Activated CD4-positive, alpha-beta memory T cell treated with anti-CD3 and anti-CD28 coated beads for 36 hours (primary cell): ENCODE results near the gene DSP. TPM values are rescaled to one million over a fixed set of nuclear protein-coding genes. Genes with fewer than 3 reads are reported as not detected.

Source experiments
- CTCF ChIA-PET: fragments of 350-600 bp; sonication (Branson Sonifier 250); formaldehyde crosslinking; loops from one replicate; lab custom pipeline; 2021; ENCODE audit warnings: antibody characterized with exemption, inconsistent platforms; lab: Charles Lee
- POLR2A ChIA-PET: fragments of 350-600 bp; sonication (Branson Sonifier 250); formaldehyde crosslinking; loops from one replicate; lab custom pipeline; 2021; ENCODE audit warnings: antibody characterized with exemption; lab: Charles Lee
- DNase-seq: peaks from one replicate; pipeline ENCODE4 v3.0.0-alpha.2; 2020
- H3K27ac Mint-ChIP-seq: one replicate; pipeline ENCODE4 v1.8.0; 2021; ENCODE audit warnings: mixed read lengths
- H3K27me3 Mint-ChIP-seq: one replicate; pipeline ENCODE4 v1.8.0; 2021; ENCODE audit warnings: mixed read lengths
- H3K36me3 Mint-ChIP-seq: one replicate; pipeline ENCODE4 v1.8.0; 2021; ENCODE audit warnings: mixed read lengths
- H3K4me1 Mint-ChIP-seq: one replicate; pipeline ENCODE4 v1.8.0; 2021; ENCODE audit warnings: low read depth, mixed read lengths
- H3K4me3 Mint-ChIP-seq: one replicate; pipeline ENCODE4 v1.8.0; 2021; ENCODE audit warnings: mild to moderate bottlenecking, mixed read lengths
- H3K9me3 Mint-ChIP-seq: one replicate; pipeline ENCODE4 v1.8.0; 2021; ENCODE audit warnings: mixed read lengths
- intact Hi-C: fragments of 100-400 bp; cut with micrococcal nuclease; formaldehyde crosslinking; loops from one replicate; pipeline ENCODE4 v1.15.1; 2023
- total RNA-seq, 2 experiments: library from RNA; stranded (reverse); gene quantifications; one replicate each; pipeline ENCODE4 v1.2.3, GENCODE V29; 2021

DSP gene
- total RNA-seq: under 1 TPM; 0.07 to 0.12 TPM

GRCh38 chr6:7541175-7542064, at the start of gene DSP:
TSS of gene DSP (plus strand) at chr6:7541671. CDS start at chr6:7541916, 245 bp downstream.
- POLR2A ChIA-PET: no interaction called here
- CTCF ChIA-PET: no interaction called here
- no peaks in the 10 kb centered on the region for H3K36me3 Mint-ChIP-seq
- H3K9me3 Mint-ChIP-seq: no peaks in the 10 kb centered on the region
- peak; percentile 46 for DNase-seq
- peaks cover 62% of the 10 kb centered on the region for H3K27me3 Mint-ChIP-seq
- intact Hi-C loops: no loop called here
- H3K4me1 Mint-ChIP-seq: peaks cover 7% of the 10 kb centered on the region
- H3K4me3 Mint-ChIP-seq: peak within 1 kb of the TSS; percentile 71
- no peak within 1 kb of the TSS for H3K27ac Mint-ChIP-seq

GRCh38 chr6:7493866-7494265, 47.6 kb upstream of the DSP start:
- Mint-ChIP-seq H3K27me3 (peaks cover 21% of the 10 kb centered on the region), H3K9me3 (no peaks in the 10 kb centered on the region), H3K36me3 (no peaks in the 10 kb centered on the region), H3K27ac (no peak overlapping the region), H3K4me1 (no peaks in the 10 kb centered on the region), H3K4me3 (no peak overlapping the region)
- intact Hi-C loops: no loop called here
- ChIA-PET CTCF (no interaction called here), POLR2A (no interaction called here)
- DNase-seq: no peak

- ChIA-PET CTCF (no interaction called here), POLR2A (no interaction called here)
- no peaks in the 10 kb centered on the region for H3K36me3 Mint-ChIP-seq
- H3K27ac Mint-ChIP-seq: no peak overlapping the region
- intact Hi-C loops: no loop called here
- H3K4me1 Mint-ChIP-seq: no peaks in the 10 kb centered on the region
- no peaks in the 10 kb centered on the region for H3K9me3 Mint-ChIP-seq
- no peak for DNase-seq
- peaks cover 20% of the 10 kb centered on the region for H3K27me3 Mint-ChIP-seq
- H3K4me3 Mint-ChIP-seq: no peak overlapping the region
These were observed 46.8 kb upstream of the DSP start for GRCh38 chr6:7494638-7495037.

- ChIA-PET CTCF (no interaction called here), POLR2A (no interaction called here)
- DNase-seq: no peak
- Mint-ChIP-seq H3K27me3 (peaks cover 24% of the 10 kb centered on the region), H3K36me3 (no peaks in the 10 kb centered on the region), H3K4me1 (no peaks in the 10 kb centered on the region), H3K27ac (no peak overlapping the region), H3K9me3 (no peaks in the 10 kb centered on the region), H3K4me3 (no peak overlapping the region)
- intact Hi-C loops: no loop called here
These were observed 45.1 kb upstream of the DSP start for GRCh38 chr6:7496266-7496875.

GRCh38 chr6:7500752-7501282, 40.7 kb upstream of the DSP start:
- H3K27ac Mint-ChIP-seq: no peak overlapping the region
- H3K9me3 Mint-ChIP-seq: no peaks in the 10 kb centered on the region
- no peak for DNase-seq
- H3K36me3 Mint-ChIP-seq: no peaks in the 10 kb centered on the region
- ChIA-PET CTCF (no interaction called here), POLR2A (no interaction called here)
- intact Hi-C loops: no loop called here
- no peak overlapping the region for H3K4me3 Mint-ChIP-seq
- H3K27me3 Mint-ChIP-seq: peaks cover 13% of the 10 kb centered on the region
- no peaks in the 10 kb centered on the region for H3K4me1 Mint-ChIP-seq

GRCh38 chr6:7502743-7503142, 38.7 kb upstream of the DSP start:
- no peaks in the 10 kb centered on the region for H3K36me3 Mint-ChIP-seq
- ChIA-PET CTCF (no interaction called here), POLR2A (no interaction called here)
- intact Hi-C loops: no loop called here
- no peak overlapping the region for H3K4me3 Mint-ChIP-seq
- peaks cover 11% of the 10 kb centered on the region for H3K27me3 Mint-ChIP-seq
- no peak for DNase-seq
- no peaks in the 10 kb centered on the region for H3K4me1 Mint-ChIP-seq
- no peak overlapping the region for H3K27ac Mint-ChIP-seq
- H3K9me3 Mint-ChIP-seq: no peaks in the 10 kb centered on the region

GRCh38 chr6:7504041-7504440, 37.4 kb upstream of the DSP start:
- ChIA-PET CTCF (interaction anchor here (0.7 kb wide), 1 partner anchor 15 kb away, joined by 3 read pairs; no protein-coding TSS in a partner anchor), POLR2A (no interaction called here)
- H3K27me3 Mint-ChIP-seq: peaks cover 11% of the 10 kb centered on the region
- H3K9me3 Mint-ChIP-seq: no peaks in the 10 kb centered on the region
- H3K36me3 Mint-ChIP-seq: no peaks in the 10 kb centered on the region
- H3K4me1 Mint-ChIP-seq: no peaks in the 10 kb centered on the region
- intact Hi-C loops: no loop called here
- no peak overlapping the region for H3K27ac Mint-ChIP-seq
- no peak overlapping the region for H3K4me3 Mint-ChIP-seq
- DNase-seq: no peak

GRCh38 chr6:7505189-7505699, 36.2 kb upstream of the DSP start:
- ChIA-PET CTCF (no interaction called here), POLR2A (no interaction called here)
- intact Hi-C loops: no loop called here
- H3K4me3 Mint-ChIP-seq: no peak overlapping the region
- no peaks in the 10 kb centered on the region for H3K36me3 Mint-ChIP-seq
- H3K4me1 Mint-ChIP-seq: no peaks in the 10 kb centered on the region
- peak; percentile 15 for DNase-seq
- no peaks in the 10 kb centered on the region for H3K9me3 Mint-ChIP-seq
- peaks cover 11% of the 10 kb centered on the region for H3K27me3 Mint-ChIP-seq
- H3K27ac Mint-ChIP-seq: no peak overlapping the region

GRCh38 chr6:7507600-7507999, 33.9 kb upstream of the DSP start:
- POLR2A ChIA-PET: no interaction called here
- Mint-ChIP-seq H3K4me3 (no peak overlapping the region), H3K36me3 (no peaks in the 10 kb centered on the region), H3K27ac (no peak overlapping the region), H3K9me3 (no peaks in the 10 kb centered on the region), H3K4me1 (no peaks in the 10 kb centered on the region), H3K27me3 (peaks cover 6% of the 10 kb centered on the region)
- no peak for DNase-seq
- intact Hi-C loops: no loop called here
- CTCF ChIA-PET: no interaction called here

- Mint-ChIP-seq H3K27ac (no peak overlapping the region), H3K4me1 (no peaks in the 10 kb centered on the region), H3K9me3 (no peaks in the 10 kb centered on the region), H3K4me3 (no peak overlapping the region), H3K27me3 (peaks cover 4% of the 10 kb centered on the region), H3K36me3 (no peaks in the 10 kb centered on the region)
- intact Hi-C loops: no loop called here
- CTCF ChIA-PET: no interaction called here
- no peak for DNase-seq
- POLR2A ChIA-PET: no interaction called here
These were observed 29.2 kb upstream of the DSP start for GRCh38 chr6:7512320-7512719.

- no peaks in the 10 kb centered on the region for H3K36me3 Mint-ChIP-seq
- CTCF ChIA-PET: no interaction called here
These were observed 27.9 kb upstream of the DSP start for GRCh38 chr6:7513529-7513928.

GRCh38 chr6:7515363-7515762, 26.1 kb upstream of the DSP start:
- POLR2A ChIA-PET: no interaction called here
- Mint-ChIP-seq H3K27ac (no peak overlapping the region), H3K4me1 (no peaks in the 10 kb centered on the region), H3K9me3 (no peaks in the 10 kb centered on the region), H3K4me3 (no peak overlapping the region), H3K36me3 (no peaks in the 10 kb centered on the region), H3K27me3 (peaks cover 7% of the 10 kb centered on the region)
- no peak for DNase-seq
- CTCF ChIA-PET: no interaction called here
- intact Hi-C loops: no loop called here

More at GRCh38 chr6:7513529-7513928, 27.9 kb upstream of the DSP start:
- H3K4me3 Mint-ChIP-seq: no peak overlapping the region
- H3K4me1 Mint-ChIP-seq: no peaks in the 10 kb centered on the region
- POLR2A ChIA-PET: no interaction called here
- no peak for DNase-seq
- H3K27me3 Mint-ChIP-seq: peaks cover 4% of the 10 kb centered on the region
- no peaks in the 10 kb centered on the region for H3K9me3 Mint-ChIP-seq
- intact Hi-C loops: no loop called here
- no peak overlapping the region for H3K27ac Mint-ChIP-seq
